Liver (tissue), 3 donors: ENCODE results near the gene SNX7.

ENCODE experiments used
- CTCF ChIP-seq: fragments of 150-350 bp; IDR thresholded peaks from 2 replicates; pipeline ENCODE4 v1.5.1; 2017; ENCODE audit warnings: improper control_type of control experiment, low read depth, low read length; ENCODE audit not compliant: missing input control
- EGR1 ChIP-seq, 2 donors: IDR thresholded peaks; 2 replicates each; pipeline ENCODE4 v1.6.1; 2016 to 2018; ENCODE audit warnings: antibody characterized with exemption in 2 of 2, low read depth in 2 of 2
- FOXA1 ChIP-seq: IDR thresholded peaks from 2 replicates; pipeline ENCODE4 v1.6.1; 2016; ENCODE audit warnings: antibody characterized with exemption
- HNF4A ChIP-seq, 2 donors: conservative IDR thresholded peaks; 2 replicates each; pipeline ENCODE4 v1.6.1; 2016; ENCODE audit warnings: antibody characterized with exemption in 2 of 2, mild to moderate bottlenecking in 2 of 2
- JUND ChIP-seq, 2 donors: IDR thresholded peaks; 2 replicates each; pipeline ENCODE4 v1.6.1; 2016; ENCODE audit warnings: antibody characterized with exemption in 2 of 2
- NR2F2 ChIP-seq: IDR thresholded peaks from 2 replicates; pipeline ENCODE4 v1.6.1; 2016; ENCODE audit warnings: antibody characterized with exemption
- RAD21 ChIP-seq, 2 donors: IDR thresholded peaks; 2 replicates each; pipeline ENCODE4 v1.6.1; 2016; ENCODE audit warnings: antibody characterized with exemption in 2 of 2, mild to moderate bottlenecking in 2 of 2
- SP1 ChIP-seq: IDR thresholded peaks from 2 replicates; pipeline ENCODE4 v1.6.1; 2018; ENCODE audit warnings: antibody characterized with exemption, mild to moderate bottlenecking
- donor health status: healthy.
- donor health status: healthy.

GRCh38 chr1:98660940-98661543 lies 479 bp upstream of the SNX7 start:
- TF ChIP-seq CTCF (no peak), SP1 (no peak), HNF4A (conservative IDR thresholded peaks at IDR 0.05) (peak in 1 of 2 donors; percentile 6), EGR1 (IDR thresholded peaks at IDR 0.05; ENCODE audit: low read depth in 2 of 2) (no peak), JUND (IDR thresholded peaks at IDR 0.05) (no peak), FOXA1 (no peak), RAD21 (IDR thresholded peaks at IDR 0.05) (no peak), NR2F2 (no peak)
